Medulla oblongata (tissue), 1 donor: Measurements from ENCODE around the gene ACOT8.
A peak's percentile ranks its signal among the peaks of the same experiment; 100 is the strongest.
"Not testable (repeated sequence)": the region's sequence is repeated elsewhere in the genome, so short reads cannot be mapped to it uniquely, and the experiment has no call there.

Experiments
- DNase-seq: peaks from one replicate; pipeline ENCODE4 v3.0.0-alpha.2; 2015; ENCODE audit errors: extremely low spot score

ACOT8 gene

DNA sequence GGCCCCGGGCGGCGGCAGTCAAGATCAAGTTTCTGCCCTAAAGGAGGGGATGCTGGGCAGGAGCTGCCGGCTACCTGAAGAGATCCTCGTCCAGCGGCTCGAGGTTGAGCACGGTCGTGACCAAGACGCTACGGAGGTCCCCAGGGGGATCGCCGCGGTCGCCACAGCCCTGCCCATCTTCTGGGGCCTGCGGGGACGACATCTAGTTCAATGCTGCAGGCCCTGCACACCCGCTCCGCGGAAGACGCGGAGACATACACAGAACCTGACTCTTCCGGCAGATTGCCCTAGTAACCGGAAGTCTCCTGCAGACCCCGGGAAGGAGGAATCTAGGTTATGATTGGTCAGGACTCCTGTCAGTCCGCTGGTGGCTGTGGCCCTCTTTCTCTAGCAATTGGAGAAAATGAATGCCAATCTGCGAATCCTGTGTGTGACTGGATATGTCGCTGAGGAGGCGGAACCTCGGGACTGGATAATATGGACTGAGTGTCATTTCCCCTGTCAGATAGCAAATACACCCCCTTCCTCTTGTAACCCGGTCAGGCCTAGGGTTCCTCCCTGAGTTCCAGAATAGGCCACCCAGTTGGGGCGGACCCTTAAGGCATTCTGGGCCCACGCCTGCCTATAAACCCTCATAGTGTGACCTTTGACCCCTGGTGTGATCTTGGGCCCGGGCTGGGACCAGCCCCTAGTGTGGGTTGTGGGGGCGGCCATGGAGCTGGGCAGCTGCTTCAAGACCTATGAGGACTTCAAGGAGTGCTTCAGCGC is at the start of gene ACOT8, which contains the start of gene ZSWIM3:
ACOT8 (minus strand) TSS at position 279 of the 768 bp plus-strand sequence; CDS start at position 202, 77 bp downstream.
ZSWIM3 (plus strand) TSS at position 501 of the 768 bp plus-strand sequence; CDS start at position 713, 212 bp downstream.
- peak; percentile 100 for DNase-seq

DNA sequence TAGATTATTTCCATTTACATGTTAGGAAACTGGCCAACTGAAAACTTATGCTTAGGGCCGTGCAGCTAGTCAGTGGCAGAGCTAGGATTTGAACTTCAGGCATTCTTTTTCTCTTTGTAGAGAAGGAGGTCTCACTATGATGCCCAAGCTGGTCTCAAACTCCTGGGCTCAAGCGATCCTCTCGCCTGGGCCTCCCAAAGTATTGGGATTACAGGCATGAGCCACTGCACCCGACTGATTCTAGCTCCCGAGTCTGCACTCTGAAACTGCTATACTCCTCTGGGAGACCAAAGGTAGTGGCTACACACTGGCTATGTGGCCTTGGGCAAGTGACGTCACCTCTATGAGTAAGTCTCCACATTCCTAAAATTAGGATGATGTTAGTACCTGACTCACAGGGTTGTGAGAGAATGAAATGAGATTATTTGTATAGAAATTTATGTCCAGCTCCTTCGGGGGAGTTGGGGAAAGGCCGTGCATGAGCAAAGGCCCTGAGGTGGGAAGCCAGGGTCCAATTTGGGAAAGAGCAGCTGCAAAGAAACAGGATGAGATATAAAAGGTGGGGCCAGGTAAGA is 48.4 kb upstream of the ACOT8 start:
- DNase-seq, result no peak

DNA sequence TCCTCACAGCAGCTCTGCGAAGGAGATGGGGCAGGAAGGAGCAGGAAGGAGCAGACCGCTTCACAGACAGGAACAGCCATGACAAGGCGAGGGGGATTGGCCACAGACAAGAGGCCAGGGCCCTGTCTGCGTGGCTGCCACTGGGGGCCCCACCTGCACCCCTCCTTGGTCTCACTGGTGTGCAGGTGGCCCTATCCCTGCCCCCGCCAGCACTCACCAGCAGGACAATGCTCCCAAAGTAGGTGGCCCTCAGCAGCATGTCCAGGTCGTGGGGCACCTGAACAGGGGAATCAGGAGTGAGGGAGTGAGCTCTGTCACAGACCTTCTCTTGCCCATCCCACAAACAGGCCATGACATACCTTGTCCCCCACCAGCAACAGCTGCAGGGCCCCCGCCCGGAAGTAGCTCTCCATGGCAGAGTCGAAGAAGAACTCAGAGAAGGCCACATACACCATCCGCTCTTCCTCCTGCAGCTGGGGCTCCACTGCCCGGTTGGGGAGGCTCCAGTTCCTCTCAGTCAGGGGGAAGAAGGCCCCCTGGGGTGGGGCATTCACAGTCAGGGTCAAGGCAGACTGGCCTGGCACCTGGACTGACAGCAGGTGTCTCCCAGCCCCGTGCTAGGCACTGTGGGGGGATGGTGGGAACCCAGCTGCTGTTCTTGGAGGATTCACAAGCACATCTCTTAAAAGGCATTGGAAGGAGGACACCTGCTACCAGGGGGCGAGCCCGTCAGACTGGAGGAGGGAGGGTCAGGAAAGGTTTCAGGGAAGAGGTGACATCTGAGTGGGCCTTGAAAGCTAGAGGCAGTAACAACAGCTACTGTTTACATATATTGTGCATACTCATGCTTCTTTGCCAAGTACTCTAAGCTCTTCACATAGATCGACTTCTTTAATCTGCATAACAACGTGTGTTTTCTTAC is 47.7 kb upstream of the ACOT8 start:
- DNase-seq, result no peak

DNA sequence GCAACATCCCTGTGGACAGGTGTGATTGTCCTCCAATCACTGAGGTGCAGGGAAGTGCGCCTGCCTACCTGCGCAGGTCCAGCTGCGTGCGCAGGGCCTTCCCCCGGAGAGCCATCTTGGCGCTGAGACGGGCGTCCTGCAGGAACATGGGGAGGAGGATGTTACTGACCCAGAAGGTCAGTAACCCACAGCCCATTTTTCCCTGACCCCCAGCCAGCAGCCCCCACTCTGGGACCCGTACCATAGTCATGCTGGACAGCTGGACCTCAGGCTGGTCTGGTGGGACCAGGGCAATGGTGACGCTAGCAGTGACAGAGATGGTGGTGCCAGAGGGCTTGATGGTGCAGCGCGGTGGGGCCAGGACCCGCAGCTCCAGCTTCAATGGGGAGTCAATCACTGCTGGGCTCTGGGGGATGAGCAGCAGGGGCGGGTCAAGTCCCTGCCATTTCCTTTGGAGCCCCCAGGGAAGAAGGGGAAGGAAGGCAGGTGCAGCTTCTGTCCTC is 45.1 kb upstream of the ACOT8 start:
- no peak for DNase-seq

DNA sequence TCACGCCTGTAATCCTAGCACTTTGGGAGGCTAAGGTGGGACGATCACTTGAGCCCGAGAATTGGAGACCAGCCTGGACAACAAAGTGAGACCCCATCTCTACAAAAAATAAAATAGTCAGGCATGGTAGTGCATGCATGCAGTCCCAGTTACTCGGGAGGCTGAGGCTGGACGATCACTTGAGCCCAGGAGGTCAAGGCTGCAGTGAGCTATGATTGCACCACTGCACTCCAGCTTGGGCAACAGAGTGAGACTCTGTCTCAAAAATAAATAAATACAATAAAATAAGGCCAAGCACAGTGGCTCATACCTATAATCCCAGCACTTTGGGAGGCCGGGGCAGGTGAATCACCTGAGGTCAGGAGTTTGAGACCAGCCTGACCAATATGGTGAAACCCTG is 44.1 kb upstream of the ACOT8 start:
- DNase-seq, result not testable (repeated sequence)

DNA sequence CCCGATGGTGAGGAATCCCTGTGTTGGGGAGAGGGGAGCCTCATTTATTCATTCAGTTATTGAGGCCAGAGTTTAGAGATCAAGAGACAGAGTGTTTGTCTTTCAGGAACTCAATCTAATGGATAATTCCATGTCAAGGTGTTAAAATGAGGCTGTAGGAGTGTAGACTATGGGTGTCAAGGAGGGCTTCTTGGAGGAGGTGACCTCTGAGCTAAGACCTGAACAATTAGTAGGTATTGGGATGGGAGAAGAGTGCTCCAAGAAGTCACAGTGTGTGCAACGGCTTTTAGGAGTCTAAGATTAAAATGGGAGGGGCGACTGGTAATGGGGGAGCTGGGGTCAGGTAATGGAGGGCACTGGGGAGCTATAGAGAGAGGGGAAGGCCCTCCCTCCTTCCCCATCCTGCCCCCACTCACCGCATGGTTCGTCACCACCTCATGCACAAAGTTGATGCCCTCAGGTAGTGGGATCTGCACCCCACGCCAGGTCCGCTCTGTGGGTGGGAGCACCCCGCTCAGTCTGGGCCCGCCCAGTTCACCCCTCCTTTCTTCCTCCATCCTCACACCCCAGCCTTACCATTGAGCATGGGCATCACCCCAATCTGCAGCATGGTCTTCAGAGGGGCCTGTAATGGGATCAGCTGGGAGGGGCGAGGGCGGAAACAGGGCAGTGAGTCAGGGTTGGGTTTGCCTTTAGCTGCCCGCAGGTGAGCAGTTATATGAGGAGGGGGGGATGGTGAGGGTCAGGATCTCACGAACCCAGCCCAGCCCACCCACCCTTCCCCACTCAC is 42.0 kb upstream of the ACOT8 start:
- no peak for DNase-seq

DNA sequence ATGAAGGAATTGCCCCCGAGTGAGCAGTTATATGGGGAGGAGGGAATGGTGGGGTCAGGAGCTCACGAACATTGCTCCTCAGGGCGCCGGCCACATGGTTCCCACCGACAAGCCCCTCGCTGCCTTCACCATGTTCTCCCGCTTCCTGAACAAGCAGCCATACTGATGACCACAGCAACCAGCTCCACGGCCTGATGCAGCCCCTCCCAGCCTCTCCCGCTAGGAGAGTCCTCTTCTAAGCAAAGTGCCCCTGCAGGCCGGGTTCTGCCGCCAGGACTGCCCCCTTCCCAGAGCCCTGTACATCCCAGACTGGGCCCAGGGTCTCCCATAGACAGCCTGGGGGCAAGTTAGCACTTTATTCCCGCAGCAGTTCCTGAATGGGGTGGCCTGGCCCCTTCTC is 41.1 kb upstream of the ACOT8 start:
- DNase-seq, result no peak

DNA sequence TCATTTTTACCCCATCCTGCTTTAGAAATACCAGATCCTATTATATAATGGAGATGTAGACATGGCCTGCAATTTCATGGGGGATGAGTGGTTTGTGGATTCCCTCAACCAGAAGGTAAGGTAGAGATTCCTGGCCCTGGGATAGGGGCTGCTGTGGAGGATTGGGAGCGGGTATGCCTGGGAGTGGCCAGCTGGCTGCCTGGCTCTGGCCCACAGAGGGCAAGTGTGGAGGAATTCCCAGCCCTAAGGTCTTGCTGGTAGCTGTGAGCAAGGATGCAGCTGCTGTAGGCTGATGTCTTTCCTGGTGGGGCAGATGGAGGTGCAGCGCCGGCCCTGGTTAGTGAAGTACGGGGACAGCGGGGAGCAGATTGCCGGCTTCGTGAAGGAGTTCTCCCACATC is 40.5 kb upstream of the ACOT8 start:
- DNase-seq, result no peak

DNA sequence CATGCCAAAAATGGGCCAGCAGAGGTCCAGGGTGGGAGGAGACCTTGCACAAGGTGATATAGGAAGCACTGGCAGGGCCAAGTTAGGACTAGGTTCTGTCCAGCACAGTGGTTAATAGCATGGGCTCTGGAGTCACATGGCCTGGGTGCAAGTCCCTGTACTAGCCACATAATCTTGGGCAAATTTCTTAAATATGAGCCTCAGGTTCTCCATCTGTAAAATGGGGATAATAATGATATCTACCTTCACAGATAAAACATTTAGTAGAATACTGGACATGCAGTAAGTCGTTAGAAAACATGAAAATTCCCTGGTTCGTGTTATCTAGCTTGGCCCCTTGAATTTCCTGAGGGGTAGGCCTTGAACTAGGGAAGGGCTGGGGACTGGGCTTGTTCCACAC is 40.1 kb upstream of the ACOT8 start:
- no peak for DNase-seq

DNA sequence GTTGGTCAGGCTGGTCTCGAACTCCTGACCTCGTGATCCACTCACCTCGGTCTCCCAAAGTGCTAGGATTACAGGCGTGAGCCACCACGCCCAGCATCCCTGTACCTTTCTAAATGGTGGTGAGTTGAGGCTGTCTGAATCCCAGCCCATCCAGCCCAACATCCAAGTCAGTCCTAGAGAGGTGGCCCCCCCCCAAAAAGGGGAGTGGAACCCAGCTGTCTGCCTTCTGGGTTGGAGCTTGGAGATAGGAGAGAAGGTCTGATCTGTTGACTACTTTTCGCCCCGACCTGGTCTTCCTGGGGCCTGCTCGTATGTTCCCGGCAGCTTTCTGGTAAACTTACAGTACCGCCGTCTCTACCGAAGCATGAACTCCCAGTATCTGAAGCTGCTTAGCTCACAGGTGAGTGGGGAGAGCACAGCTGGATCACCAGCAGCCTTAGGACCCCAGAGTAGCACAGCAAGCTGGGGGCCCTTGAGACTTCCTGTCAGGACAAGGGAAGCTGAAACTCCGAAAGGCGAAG is 39.5 kb upstream of the ACOT8 start:
- no peak for DNase-seq

DNA sequence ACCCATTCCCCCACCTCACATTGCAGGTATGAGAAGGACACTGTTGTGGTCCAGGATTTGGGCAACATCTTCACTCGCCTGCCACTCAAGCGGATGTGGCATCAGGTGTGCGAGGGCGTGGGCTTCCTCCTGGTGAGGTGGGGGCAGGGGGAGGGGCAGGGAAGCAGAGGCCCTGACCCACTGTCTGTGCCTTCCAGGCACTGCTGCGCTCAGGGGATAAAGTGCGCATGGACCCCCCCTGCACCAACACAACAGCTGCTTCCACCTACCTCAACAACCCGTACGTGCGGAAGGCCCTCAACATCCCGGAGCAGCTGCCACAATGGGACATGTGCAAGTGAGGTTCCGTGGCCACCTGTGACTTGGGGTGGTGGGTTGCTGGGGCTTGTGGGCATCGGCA is 37.6 kb upstream of the ACOT8 start:
- no peak for DNase-seq

DNA sequence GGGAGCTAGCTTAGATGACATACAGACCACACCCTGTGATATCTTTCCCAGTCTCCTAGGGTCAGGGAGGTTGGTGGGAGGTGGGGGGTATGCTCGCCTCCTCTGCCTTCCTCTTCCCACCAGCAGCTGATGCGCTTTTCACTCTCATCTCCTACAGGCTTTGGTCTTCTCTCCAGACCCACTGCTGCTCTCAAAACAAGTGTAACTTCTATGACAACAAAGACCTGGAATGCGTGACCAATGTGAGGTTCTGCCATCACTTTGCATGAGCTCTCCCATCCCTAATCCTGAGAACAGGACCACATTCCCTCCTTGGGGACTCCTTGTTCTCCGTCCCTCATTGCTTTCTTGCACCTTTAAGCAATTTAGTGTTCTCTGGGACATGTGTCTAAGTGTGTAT is 36.6 kb upstream of the ACOT8 start:
- DNase-seq, result no peak

DNA sequence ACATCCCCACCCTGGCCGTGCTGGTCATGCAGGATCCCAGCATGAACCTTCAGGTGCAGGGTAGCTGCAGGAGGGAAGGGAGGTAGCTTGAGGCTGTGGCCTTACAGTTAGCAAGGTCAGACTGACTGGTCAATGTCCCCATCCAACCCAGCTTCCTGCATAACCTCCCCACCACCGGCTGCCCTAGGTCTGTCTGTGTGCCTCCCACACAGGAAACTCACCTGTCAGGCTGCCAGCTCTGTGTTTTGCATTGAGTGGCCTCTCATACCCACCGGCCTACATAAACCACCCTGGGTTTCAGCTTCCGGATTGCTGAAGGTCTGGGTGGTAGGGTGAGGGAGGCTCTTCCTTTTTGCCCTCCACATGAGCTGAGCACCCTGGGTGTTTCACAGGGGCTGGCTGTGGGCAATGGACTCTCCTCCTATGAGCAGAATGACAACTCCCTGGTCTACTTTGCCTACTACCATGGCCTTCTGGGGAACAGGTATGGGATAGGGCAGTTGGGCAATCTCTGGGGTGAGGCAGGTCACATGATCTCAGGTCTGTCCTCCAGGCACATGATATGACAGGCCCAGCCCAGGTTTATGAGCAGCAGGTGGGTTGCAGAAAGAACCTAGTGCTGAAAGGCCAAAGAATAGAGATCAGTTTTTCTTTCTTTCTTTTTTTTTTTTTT is 35.8 kb upstream of the ACOT8 start:
- DNase-seq, result no peak

DNA sequence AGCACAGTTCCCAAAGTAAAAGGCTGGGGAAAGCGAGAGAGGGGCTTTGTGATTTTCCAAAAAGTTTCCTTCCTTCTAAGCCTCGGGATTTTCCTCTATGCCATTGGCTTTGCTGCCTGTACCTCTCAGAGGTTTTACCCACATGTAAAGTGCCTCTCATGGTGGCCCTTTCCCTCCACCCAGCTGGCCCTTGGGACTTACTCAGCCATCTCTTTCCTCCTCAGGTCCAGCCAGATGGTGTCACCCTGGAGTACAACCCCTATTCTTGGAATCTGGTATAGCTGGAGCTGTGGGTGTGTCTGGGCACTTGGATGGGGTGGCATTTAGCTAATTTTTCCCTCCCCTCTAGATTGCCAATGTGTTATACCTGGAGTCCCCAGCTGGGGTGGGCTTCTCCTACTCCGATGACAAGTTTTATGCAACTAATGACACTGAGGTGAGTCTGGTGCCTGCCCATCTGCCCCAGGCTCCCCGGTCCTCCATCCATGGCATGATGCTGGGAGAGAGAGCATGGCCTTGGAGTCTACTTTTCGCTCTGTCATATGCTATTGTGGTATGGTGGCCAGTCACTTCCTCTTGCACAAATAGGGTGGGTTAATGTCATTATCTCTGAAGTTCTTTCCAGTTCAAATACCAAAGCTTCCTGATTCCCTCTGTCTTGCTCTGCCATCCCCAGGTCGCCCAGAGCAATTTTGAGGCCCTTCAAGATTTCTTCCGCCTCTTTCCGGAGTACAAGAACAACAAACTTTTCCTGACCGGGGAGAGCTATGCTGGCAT is 35.0 kb upstream of the ACOT8 start:
- peak; percentile 17 for DNase-seq

DNA sequence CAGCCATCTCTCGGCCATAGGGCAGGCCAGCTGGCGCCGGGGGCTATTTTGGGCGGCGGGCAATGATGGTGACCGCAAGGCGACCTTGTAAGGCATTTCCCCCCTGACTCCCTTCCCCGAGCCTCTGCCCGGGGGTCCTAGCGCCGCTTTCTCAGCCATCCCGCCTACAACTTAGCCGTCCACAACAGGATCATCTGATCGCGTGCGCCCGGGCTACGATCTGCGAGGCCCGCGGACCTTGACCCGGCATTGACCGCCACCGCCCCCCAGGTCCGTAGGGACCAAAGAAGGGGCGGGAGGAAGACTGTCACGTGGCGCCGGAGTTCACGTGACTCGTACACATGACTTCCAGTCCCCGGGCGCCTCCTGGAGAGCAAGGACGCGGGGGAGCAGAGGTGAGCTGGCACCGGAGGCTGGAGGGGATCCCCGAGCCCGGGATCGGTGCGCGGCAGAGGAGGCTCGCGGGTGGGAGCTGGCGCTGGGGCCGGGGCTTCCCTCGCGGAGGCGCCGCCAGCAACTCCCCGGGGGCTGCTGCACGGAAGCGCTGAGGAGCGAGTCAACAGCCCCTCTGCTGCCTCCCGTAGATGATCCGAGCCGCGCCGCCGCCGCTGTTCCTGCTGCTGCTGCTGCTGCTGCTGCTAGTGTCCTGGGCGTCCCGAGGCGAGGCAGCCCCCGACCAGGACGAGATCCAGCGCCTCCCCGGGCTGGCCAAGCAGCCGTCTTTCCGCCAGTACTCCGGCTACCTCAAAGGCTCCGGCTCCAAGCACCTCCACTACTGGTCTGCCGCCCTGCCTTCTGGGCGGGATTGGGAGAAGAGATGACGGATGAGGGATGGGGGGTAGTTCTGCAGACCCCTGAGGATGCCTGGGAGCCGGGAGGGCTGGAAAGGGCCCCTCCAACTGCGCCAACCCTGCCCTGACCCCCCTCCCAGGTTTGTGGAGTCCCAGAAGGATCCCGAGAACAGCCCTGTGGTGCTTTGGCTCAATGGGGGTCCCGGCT is 34.1 kb upstream of the ACOT8 start, which contains the start of the genes CTSA and NEURL2:
CTSA (plus strand) TSS at position 351 of the 999 bp plus-strand sequence; CDS start at position 585, 234 bp downstream.
NEURL2 (minus strand) TSS at position 224 of the 999 bp plus-strand sequence; CDS start at position 7, 217 bp downstream.
- peak; percentile 94 for DNase-seq

DNA sequence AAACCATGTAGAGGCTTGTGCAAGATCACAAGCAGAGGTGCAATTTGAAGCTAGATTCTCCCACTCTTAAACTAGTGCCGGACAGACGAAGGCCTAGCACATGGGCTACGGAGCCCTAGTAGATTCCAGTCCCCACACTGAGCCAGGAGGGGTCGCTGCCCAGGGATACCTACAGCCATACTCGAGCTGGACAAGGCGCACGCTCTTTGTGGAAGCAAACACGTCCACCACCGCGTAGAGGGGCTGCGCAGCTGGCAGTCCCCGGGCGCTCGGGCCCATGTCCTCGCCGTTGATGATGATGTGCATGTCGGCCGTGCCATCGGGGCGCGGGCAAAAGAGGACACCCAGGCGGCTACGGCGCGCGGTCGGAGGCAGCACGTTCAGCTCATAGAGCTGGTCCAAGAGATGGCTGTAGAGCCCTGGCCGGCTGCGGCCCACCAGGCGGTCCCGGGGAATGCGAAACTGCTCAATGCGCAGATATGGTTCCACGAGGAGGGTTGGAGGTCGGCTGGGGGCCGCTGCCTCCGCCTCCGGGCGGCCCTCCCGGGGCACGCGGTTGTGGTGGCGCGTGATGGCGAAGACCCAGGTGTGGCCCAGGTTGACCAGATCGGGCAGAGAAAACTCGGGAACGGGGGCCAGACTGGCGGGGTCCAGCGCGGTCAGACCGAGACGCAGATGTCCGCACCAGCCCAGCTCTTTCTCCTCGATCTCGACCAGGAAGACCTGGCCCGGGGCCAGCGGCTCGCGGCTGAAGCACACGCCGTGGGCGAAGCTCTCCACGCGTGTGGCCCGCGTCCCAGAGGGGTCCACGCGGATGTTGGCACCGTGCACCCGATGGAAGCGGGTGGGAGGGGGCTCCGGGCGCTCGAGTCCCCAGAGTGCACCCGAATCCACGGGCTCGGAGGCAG is 33.1 kb upstream of the ACOT8 start:
- DNase-seq, result peak; percentile 76

DNA sequence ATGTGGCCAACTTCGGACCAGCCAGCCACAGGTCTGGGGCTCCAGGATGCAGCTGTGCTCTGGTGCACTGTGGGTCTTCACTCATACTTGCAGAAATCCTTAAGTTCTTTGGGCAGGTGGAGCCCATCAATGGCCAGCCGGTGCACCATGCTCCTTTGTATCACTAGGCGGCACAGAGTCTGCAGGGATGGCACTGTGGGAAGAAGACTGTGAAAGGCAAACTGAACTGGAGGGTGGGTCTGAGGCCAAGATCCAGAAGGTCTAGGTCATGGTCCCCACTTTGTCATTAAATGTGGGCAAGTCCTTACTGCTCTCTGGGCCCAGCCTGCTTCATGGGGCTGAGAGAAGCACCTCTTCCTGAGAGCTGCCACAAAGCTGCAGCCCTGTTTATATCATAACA is 31.5 kb upstream of the ACOT8 start:
- DNase-seq, result no peak
